ENCODE results near the gene CARD11.

GRCh38 chr7:2928613-2929311 lies 114.9 kb downstream of the CARD11 start:
- TF ChIP-seq REST (IDR thresholded peaks at IDR 0.05; ENCODE audit: borderline replicate concordance) (no peak), CTCF (IDR thresholded peaks at IDR 0.05; ENCODE audit: poor library complexity, severe bottlenecking) (no peak), EP300 (conservative IDR thresholded peaks at IDR 0.05; ENCODE audit: poor library complexity, severe bottlenecking) (no peak), POLR2AphosphoS5 (IDR thresholded peaks at IDR 0.05) (no peak), EZH2 (IDR thresholded peaks at IDR 0.05; ENCODE audit: borderline replicate concordance, insufficient read depth, low read length, poor library complexity, severe bottlenecking) (no peak), RAD21 (conservative IDR thresholded peaks at IDR 0.05) (no peak), TAF1 (IDR thresholded peaks at IDR 0.05; ENCODE audit: low read depth) (no peak)
